SU-DHL-6 (cell line): ENCODE measurements around the gene CDH23.

Source experiments
- H2AFZ ChIP-seq: fragments of 200-600 bp; sonication (generic); 2 replicates; pipeline ENCODE4 v1.6.1; 2014; ENCODE audit warnings: low read depth, mild to moderate bottlenecking, moderate library complexity, mixed read lengths, antibody characterized with exemption, low read length; ENCODE audit not compliant: severe bottlenecking
- H3F3A ChIP-seq: fragments of 200-600 bp; shearing (Covaris generic); 2 replicates; pipeline ENCODE4 v1.6.0; 2016; ENCODE audit warnings: antibody characterized with exemption, mild to moderate bottlenecking; ENCODE audit not compliant: insufficient read depth
- H3K27ac ChIP-seq: fragments of 200-600 bp; sonication (generic); 2 replicates; pipeline ENCODE4 v1.5.1; 2016; ENCODE audit warnings: low read depth, mild to moderate bottlenecking, low read length, moderate library complexity, mixed read lengths
- H3K27me3 ChIP-seq: fragments of 200-600 bp; sonication (generic), shearing (Covaris generic); 2 replicates; pipeline ENCODE4 v1.6.0; 2014; ENCODE audit warnings: mild to moderate bottlenecking, low read length
- H3K36me3 ChIP-seq: fragments of 200-600 bp; sonication (generic); 2 replicates; pipeline ENCODE4 v1.6.1; 2014; ENCODE audit warnings: mild to moderate bottlenecking, low read length, mixed read lengths
- H3K4me2 ChIP-seq: fragments of 300-600, 200-600 bp; shearing (Covaris generic), sonication (generic); 2 replicates; pipeline ENCODE4 v1.6.0; 2014; ENCODE audit warnings: low read length, low read depth, mild to moderate bottlenecking; ENCODE audit not compliant: poor library complexity, severe bottlenecking
- H3K4me3 ChIP-seq: fragments of 200-600 bp; sonication (generic); 2 replicates; pipeline ENCODE4 v1.5.1; 2014; ENCODE audit warnings: antibody characterized with exemption, low read length, mild to moderate bottlenecking, mixed read lengths; ENCODE audit not compliant: insufficient read depth, poor library complexity, severe bottlenecking
- H3K79me2 ChIP-seq: fragments of 200-600 bp; sonication (generic); 2 replicates; pipeline ENCODE4 v1.6.1; 2014; ENCODE audit warnings: mild to moderate bottlenecking, low read length, moderate library complexity; ENCODE audit not compliant: insufficient read depth
- H3K9ac ChIP-seq: fragments of 200-600 bp; sonication (generic); 2 replicates; pipeline ENCODE4 v1.7.0; 2014; ENCODE audit warnings: mild to moderate bottlenecking, low read length
- H3K9me2 ChIP-seq: fragments of 200-600 bp; sonication (generic); replicated peaks from 2 replicates; pipeline ENCODE4 v1.6.1; 2014; ENCODE audit warnings: low read length; ENCODE audit not compliant: insufficient read depth
- H3K9me3 ChIP-seq: fragments of 200-600 bp; sonication (generic); 2 replicates; pipeline ENCODE4 v1.6.1; 2014; ENCODE audit warnings: low read length, mixed read lengths; ENCODE audit not compliant: insufficient read depth
- H4K20me1 ChIP-seq: fragments of 200-600 bp; sonication (generic); 2 replicates; pipeline ENCODE4 v1.6.1; 2014; ENCODE audit warnings: low read depth, mild to moderate bottlenecking, antibody characterized with exemption, low read length, moderate library complexity, mixed read lengths
- EZH2phosphoT487 ChIP-seq: fragments of 200-600 bp; sonication (generic), shearing (Covaris generic); conservative IDR thresholded peaks from 2 replicates; pipeline ENCODE4 v1.6.1; 2018; ENCODE audit warnings: mild to moderate bottlenecking, antibody characterized with exemption, low read length, moderate library complexity, mixed read lengths
- TF ChIP-seq, protein P1 (sequence below): fragments of 200-600 bp; sonication (generic); IDR thresholded peaks from one replicate; pipeline ENCODE4 v1.5.1; 2017; ENCODE audit warnings: antibody characterized with exemption, mild to moderate bottlenecking, low read length, moderate library complexity; ENCODE audit not compliant: insufficient read depth, poor library complexity, severe bottlenecking

CDH23 gene

DNA sequence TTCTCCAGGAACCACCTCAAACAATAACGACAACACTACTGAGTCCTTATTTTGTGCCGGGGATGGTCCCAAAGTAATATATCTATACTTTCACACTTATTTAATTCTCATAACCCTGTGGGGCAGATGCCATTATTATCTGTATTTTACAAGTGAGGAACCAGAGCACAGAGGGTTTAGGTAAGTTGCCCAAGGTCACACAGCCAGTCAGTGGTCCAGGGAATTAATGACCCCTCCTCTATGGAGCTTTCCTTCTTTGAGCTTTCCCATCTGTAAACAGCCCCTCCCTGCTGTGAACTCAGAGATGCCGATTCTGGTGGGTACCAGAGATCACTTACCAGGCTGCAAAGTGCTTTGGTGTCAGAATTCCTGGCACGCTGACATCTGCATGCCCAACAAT lies 217.2 kb downstream of the CDH23 start:
- Histone ChIP-seq H3K9ac (no peak overlapping the region), H3K4me2 (no peak overlapping the region), H4K20me1 (no peaks in the 10 kb centered on the region), H2AFZ (no peak overlapping the region), H3K4me3 (no peak overlapping the region), H3K9me3 (no peaks in the 10 kb centered on the region), H3K27me3 (no peaks in the 10 kb centered on the region), H3K27ac (no peak overlapping the region), H3K9me2 (no peaks in the 10 kb centered on the region), H3K79me2 (no peaks in the 10 kb centered on the region), H3F3A (no peaks in the 10 kb centered on the region), H3K36me3 (no peaks in the 10 kb centered on the region)
- TF ChIP-seq EZH2phosphoT487: no peak
- TF ChIP-seq, protein P1, sequence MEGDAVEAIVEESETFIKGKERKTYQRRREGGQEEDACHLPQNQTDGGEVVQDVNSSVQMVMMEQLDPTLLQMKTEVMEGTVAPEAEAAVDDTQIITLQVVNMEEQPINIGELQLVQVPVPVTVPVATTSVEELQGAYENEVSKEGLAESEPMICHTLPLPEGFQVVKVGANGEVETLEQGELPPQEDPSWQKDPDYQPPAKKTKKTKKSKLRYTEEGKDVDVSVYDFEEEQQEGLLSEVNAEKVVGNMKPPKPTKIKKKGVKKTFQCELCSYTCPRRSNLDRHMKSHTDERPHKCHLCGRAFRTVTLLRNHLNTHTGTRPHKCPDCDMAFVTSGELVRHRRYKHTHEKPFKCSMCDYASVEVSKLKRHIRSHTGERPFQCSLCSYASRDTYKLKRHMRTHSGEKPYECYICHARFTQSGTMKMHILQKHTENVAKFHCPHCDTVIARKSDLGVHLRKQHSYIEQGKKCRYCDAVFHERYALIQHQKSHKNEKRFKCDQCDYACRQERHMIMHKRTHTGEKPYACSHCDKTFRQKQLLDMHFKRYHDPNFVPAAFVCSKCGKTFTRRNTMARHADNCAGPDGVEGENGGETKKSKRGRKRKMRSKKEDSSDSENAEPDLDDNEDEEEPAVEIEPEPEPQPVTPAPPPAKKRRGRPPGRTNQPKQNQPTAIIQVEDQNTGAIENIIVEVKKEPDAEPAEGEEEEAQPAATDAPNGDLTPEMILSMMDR: no peak

DNA sequence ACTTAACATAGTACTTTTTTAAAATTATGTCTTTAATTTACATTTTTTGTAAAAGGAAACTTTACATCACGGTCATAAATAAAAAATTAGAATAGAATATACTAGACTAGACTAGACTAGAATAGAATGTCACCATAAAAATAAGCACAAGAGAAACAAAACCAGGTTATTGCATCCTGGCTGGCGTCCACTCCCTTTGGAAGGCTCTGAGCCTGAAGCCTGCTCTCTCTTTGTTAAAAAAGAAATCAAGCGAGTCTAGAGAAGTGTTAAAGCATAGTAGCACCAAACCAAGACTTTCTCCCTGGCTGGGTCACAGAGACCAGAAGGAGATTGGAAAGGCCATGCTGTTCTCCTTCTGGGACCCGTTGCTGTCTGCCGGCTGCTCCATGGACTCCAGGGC lies 218.2 kb downstream of the CDH23 start:
- no peak overlapping the region for H3K27ac ChIP-seq
- no peak overlapping the region for H2AFZ ChIP-seq
- no peaks in the 10 kb centered on the region for H3K36me3 ChIP-seq
- H3K27me3 ChIP-seq: no peaks in the 10 kb centered on the region
- H3K9ac ChIP-seq: no peak overlapping the region
- H3K9me3 ChIP-seq: no peaks in the 10 kb centered on the region
- TF ChIP-seq EZH2phosphoT487: no peak
- TF ChIP-seq, protein P1: no peak
- H3K79me2 ChIP-seq: no peaks in the 10 kb centered on the region
- H4K20me1 ChIP-seq: no peaks in the 10 kb centered on the region
- no peak overlapping the region for H3K4me2 ChIP-seq
- H3K9me2 ChIP-seq: no peaks in the 10 kb centered on the region
- H3F3A ChIP-seq: no peaks in the 10 kb centered on the region
- H3K4me3 ChIP-seq: no peak overlapping the region

DNA sequence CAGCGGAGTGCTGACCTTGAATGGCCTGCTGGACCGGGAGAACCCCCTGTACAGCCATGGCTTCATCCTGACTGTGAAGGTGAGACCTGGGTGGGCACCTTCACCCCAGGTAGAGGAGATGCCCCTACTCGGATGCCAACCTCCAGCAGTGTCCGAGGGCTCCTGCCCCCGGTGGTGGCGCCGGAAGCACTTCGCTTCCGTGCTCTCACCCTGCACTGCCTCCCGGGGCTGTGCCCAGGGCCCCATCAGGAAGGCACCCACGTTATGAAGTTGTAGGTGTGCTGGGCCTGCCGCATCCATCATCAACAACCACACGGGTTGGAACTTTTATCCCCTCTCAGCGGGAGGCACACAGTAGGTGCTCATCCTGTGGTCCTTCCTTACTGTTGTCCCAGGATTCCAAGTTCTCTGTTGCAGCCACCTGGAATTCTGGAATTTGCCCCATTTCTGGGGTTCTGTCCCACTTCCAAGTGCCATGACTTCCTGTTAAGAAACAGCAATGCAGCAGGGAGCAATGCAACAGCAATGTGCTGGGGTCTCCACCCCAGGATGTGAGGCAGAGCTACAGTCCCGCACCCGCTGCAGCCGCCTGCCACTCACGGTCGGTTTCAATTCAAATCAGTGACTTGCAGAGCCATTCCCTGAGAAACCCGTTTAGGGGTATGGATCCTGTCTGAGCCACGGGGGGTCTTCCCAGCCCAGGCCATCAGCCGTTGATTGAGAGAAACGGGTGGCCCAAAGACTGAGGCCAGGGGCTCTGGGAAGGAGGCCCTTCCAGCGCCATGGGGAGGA lies 219.0 kb downstream of the CDH23 start:
- H3K79me2 ChIP-seq: no peaks in the 10 kb centered on the region
- H3K9me2 ChIP-seq: no peaks in the 10 kb centered on the region
- H3K4me3 ChIP-seq: no peak overlapping the region
- H3K27ac ChIP-seq: no peak overlapping the region
- TF ChIP-seq EZH2phosphoT487: no peak
- TF ChIP-seq, protein P1: no peak
- H2AFZ ChIP-seq: no peak overlapping the region
- no peaks in the 10 kb centered on the region for H4K20me1 ChIP-seq
- H3F3A ChIP-seq: no peaks in the 10 kb centered on the region
- no peaks in the 10 kb centered on the region for H3K27me3 ChIP-seq
- H3K9ac ChIP-seq: no peak overlapping the region
- no peak overlapping the region for H3K4me2 ChIP-seq
- no peaks in the 10 kb centered on the region for H3K9me3 ChIP-seq
- no peaks in the 10 kb centered on the region for H3K36me3 ChIP-seq
